ENCODE results near the gene KDELR3.

KDELR3 gene

GRCh38 chr22:38484244-38484643 lies 16.3 kb downstream of the KDELR3 start:
- DNase-seq, result no peak

GRCh38 chr22:38485783-38486182 lies 17.9 kb downstream of the KDELR3 start:
- DNase-seq, result no peak

GRCh38 chr22:38487946-38488345 lies 20.1 kb downstream of the KDELR3 start:
- no peak for DNase-seq

GRCh38 chr22:38489142-38489541 lies 21.2 kb downstream of the KDELR3 start:
- no peak for DNase-seq

- no peak for DNase-seq
Measured at GRCh38 chr22:38489561-38490145, 21.8 kb downstream of the KDELR3 start.

- no peak for DNase-seq
Measured at GRCh38 chr22:38490475-38490874, 22.6 kb downstream of the KDELR3 start.

- DNase-seq, result no peak
Measured at GRCh38 chr22:38490915-38491314, 23.0 kb downstream of the KDELR3 start.

GRCh38 chr22:38491707-38492348 lies 23.9 kb downstream of the KDELR3 start:
- no peak for DNase-seq

- DNase-seq, result no peak
Measured at GRCh38 chr22:38494498-38494897, 26.6 kb downstream of the KDELR3 start.

- no peak for DNase-seq
Measured at GRCh38 chr22:38494939-38495338, 27.0 kb downstream of the KDELR3 start.

GRCh38 chr22:38497869-38498268 lies 30.0 kb downstream of the KDELR3 start:
- DNase-seq, result no peak

GRCh38 chr22:38501797-38502672 lies 34.1 kb downstream of the KDELR3 start:
- no peak for DNase-seq

- DNase-seq, result no peak
Measured at GRCh38 chr22:38503021-38503420, 35.1 kb downstream of the KDELR3 start.

GRCh38 chr22:38504731-38505540 lies 37.0 kb downstream of the KDELR3 start:
- DNase-seq, result peak; percentile 28

- peak; percentile 43 for DNase-seq
Measured at GRCh38 chr22:38505541-38506117, 37.7 kb downstream of the KDELR3 start.

- peak; percentile 95 for DNase-seq
Measured at GRCh38 chr22:38506118-38506962, 38.4 kb downstream of the KDELR3 start, which contains the start of gene DDX17. DDX17 (minus strand) TSS chr22:38506311.

GRCh38 chr22:38510416-38510970 lies 42.6 kb downstream of the KDELR3 start:
- DNase-seq, result no peak

GRCh38 chr22:38513063-38513462 lies 45.2 kb downstream of the KDELR3 start:
- no peak for DNase-seq

- DNase-seq, result no peak
Measured at GRCh38 chr22:38518620-38519019, 50.7 kb downstream of the KDELR3 start.

- no peak for DNase-seq
Measured at GRCh38 chr22:38519453-38520250, 51.8 kb downstream of the KDELR3 start.
